SK-MEL-5 (cell line): ENCODE data around the gene TBC1D4. TPM values are rescaled to one million over a fixed set of nuclear protein-coding genes. Genes with fewer than 3 reads are reported as not detected.

Experiments used
- DNase-seq: peaks from one replicate; pipeline ENCODE4 v3.0.0-alpha.2; 2016; ENCODE audit warnings: low read depth, low spot score
- in situ Hi-C: cut with HindIII; loops from 2 replicates; pipeline ENCODE4 v1.10.0; 2016; ENCODE audit warnings: low sequenced_read_pairs, high pct_unique_total_duplicates, low pct_unique_long_range_greater_than_20kb
- total RNA-seq: library from RNA; depleted of rRNA; stranded (reverse); fragments of >200 nt; shearing (Covaris generic); gene quantifications from 2 replicates; pipeline ENCODE4 v1.2.3, GENCODE V29; 2014

Gene TBC1D4
- total RNA-seq, 1 experiment from 2014 or later: 36.9 TPM

- in situ Hi-C loops: no loop called here
- DNase-seq: no peak
These were observed 67.7 kb downstream of the TBC1D4 start for GRCh38 chr13:75414036-75414827.

- DNase-seq: no peak
- in situ Hi-C loops: no loop called here
These were observed 69.9 kb downstream of the TBC1D4 start for GRCh38 chr13:75411924-75412537.

GRCh38 chr13:75410207-75410606 lies 71.8 kb downstream of the TBC1D4 start:
- in situ Hi-C loops: no loop called here

GRCh38 chr13:75407998-75408397 lies 74.0 kb downstream of the TBC1D4 start:
- DNase-seq: no peak
- in situ Hi-C loops: no loop called here

More at GRCh38 chr13:75410207-75410606, 71.8 kb downstream of the TBC1D4 start:
- DNase-seq: no peak

GRCh38 chr13:75407473-75407872 lies 74.5 kb downstream of the TBC1D4 start:
- no peak for DNase-seq
- in situ Hi-C loops: no loop called here

GRCh38 chr13:75405976-75406703 lies 75.8 kb downstream of the TBC1D4 start:
- DNase-seq: no peak
- in situ Hi-C loops: no loop called here

- DNase-seq: no peak
- in situ Hi-C loops: no loop called here
These were observed 77.2 kb downstream of the TBC1D4 start for GRCh38 chr13:75404726-75405125.

GRCh38 chr13:75402787-75403186 lies 79.2 kb downstream of the TBC1D4 start:
- in situ Hi-C loops: no loop called here
- DNase-seq: no peak

GRCh38 chr13:75400775-75401174 lies 81.2 kb downstream of the TBC1D4 start:
- no peak for DNase-seq

GRCh38 chr13:75399879-75400217 lies 82.1 kb downstream of the TBC1D4 start:
- DNase-seq: no peak
- in situ Hi-C loops: no loop called here

More at GRCh38 chr13:75400775-75401174, 81.2 kb downstream of the TBC1D4 start:
- in situ Hi-C loops: no loop called here

GRCh38 chr13:75399168-75399878 lies 82.6 kb downstream of the TBC1D4 start:
- no peak for DNase-seq

GRCh38 chr13:75398072-75398471 lies 83.9 kb downstream of the TBC1D4 start:
- in situ Hi-C loops: no loop called here
- no peak for DNase-seq

More at GRCh38 chr13:75399168-75399878, 82.6 kb downstream of the TBC1D4 start:
- in situ Hi-C loops: no loop called here

GRCh38 chr13:75395901-75396300 lies 86.1 kb downstream of the TBC1D4 start:
- in situ Hi-C loops: no loop called here
- no peak for DNase-seq

- in situ Hi-C loops: no loop called here
- no peak for DNase-seq
These were observed 86.9 kb downstream of the TBC1D4 start for GRCh38 chr13:75395066-75395465.

GRCh38 chr13:75393839-75394520 lies 88.0 kb downstream of the TBC1D4 start:
- in situ Hi-C loops: no loop called here
- DNase-seq: no peak

GRCh38 chr13:75391432-75392100 lies 90.4 kb downstream of the TBC1D4 start:
- DNase-seq: no peak
- in situ Hi-C loops: no loop called here

- in situ Hi-C loops: no loop called here
These were observed 91.7 kb downstream of the TBC1D4 start for GRCh38 chr13:75390229-75390628.

More at GRCh38 chr13:75390229-75390628, 91.7 kb downstream of the TBC1D4 start:
- no peak for DNase-seq
